IPS-NIHi11 (cell line): Measurements from ENCODE around the gene C6orf163.
A peak's percentile ranks its signal among the peaks of the same experiment; 100 is the strongest.
"Not testable (repeated sequence)": the region's sequence is repeated elsewhere in the genome, so short reads cannot be mapped to it uniquely, and the experiment has no call there.

ENCODE experiments used
- DNase-seq: peaks from one replicate; pipeline ENCODE4 v3.0.0; 2012; ENCODE audit warnings: mixed read lengths, low spot score

C6orf163 gene

DNA sequence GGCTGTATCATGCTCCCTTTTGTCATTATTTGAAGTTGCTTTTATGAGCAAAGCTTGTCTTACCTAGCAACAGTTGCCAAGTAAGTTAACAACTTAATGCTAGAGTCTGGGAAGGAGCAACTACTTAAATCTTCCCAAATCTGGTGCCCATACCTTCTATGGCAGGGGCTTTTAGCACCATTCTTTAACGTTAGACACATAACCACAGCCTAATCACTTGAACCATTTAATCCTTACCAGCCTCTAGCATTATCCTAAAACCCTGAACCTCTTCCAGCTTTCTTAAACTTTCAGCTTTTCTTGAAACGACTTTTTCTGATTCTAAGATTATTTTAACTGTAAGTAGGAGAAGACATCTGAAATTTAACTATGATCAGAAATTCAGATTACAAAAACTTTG, at the start of gene C6orf163:
TSS of gene C6orf163 (plus strand) at position 83 of the 400 bp plus-strand sequence. CDS start at position 370, 287 bp downstream.
- DNase-seq, result no peak

DNA sequence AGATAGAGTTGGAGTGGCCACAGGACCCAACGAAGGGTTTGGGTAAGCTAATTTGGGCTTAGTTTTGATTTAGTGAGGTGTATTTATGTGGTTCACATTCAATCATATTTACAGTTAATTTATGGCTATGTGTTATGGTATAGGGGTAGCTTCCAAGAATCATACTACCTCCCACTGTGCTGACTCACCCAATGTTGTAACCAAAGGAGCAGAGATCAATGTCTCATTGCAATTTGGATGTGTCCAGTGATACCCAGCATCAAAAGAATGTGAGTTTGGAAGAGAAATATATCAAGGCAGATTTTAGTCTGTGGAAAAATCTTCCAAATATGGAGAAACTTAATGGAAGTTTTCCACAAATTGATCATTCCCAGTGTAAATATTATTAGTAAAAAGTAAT, 47.5 kb upstream of the C6orf163 start:
- no peak for DNase-seq

DNA sequence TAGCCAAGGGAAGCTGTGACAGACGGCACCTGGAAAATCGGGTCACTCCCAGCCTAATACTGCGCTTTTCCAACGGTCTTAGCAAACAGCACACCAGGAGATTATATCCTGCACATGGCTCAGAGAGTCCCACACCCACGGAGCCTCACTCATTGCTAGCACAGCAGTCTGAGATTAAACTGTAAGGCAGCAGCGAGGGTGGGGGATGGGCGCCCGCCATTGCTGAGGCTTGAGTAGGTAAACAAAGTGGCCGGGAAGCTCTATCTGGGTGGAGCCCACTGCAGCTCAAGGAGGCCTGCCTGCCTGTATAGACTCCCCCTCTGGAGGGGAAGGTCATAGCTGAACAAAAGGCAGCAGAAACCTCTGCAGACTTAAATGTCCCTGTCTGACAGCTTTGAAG, 43.3 kb upstream of the C6orf163 start:
- not testable (repeated sequence) for DNase-seq

DNA sequence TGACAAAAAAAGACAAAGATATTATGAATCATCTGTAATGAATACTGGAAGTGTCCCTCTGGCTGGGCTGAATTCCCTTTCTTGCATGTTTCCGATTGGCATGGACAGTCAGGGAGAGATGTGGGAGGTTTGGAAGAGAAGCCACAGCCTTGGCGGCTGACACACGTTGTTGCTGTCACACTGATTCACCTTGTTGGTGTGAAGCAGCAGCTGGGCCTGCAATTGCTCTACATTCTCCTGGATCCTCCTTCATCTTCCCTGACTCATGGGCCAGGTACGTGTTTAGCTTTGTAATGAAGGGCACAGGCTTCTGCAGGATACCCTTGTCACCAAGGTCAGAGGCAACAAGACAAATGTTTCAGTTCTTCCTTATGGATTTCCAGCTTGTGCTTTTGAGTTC, 35.6 kb upstream of the C6orf163 start:
- no peak for DNase-seq

DNA sequence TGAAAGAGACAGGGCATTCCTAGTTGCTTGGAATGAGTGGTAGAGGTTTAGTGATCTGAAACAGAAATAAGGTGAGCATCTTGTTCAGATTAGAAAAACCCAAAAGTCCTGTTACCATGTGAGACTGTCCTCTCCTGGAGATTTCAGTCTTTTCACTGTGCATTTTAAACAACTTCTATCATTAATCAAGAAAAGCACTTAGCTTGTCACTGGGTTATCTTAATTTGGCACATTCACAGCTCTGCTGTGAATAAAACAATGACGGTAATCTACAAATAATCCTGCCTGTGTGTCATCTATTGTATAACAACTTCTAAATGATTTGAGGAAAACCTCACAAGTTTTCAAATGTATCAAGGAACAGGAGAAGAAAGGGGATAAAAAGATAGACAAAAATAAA, 31.8 kb upstream of the C6orf163 start:
- no peak for DNase-seq

DNA sequence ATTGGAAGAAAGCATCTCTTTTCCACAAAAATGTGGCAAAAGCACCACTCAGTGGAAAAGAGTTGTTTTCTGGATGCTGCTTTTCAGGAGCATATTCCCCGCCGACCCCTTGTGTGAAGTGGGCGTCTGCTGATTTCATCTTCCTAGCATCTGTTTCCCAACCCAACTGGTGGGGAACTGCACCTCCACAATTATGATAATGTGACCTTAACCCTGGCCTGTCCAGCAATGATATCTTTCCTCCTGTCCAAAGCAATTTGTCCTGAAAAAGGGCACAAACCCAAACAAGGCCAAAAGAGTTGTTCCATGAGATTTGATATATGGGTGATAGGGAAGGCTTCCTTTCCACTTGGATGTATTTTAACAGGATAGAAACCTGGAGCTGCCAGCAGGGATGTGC, 29.5 kb upstream of the C6orf163 start:
- DNase-seq, result no peak

DNA sequence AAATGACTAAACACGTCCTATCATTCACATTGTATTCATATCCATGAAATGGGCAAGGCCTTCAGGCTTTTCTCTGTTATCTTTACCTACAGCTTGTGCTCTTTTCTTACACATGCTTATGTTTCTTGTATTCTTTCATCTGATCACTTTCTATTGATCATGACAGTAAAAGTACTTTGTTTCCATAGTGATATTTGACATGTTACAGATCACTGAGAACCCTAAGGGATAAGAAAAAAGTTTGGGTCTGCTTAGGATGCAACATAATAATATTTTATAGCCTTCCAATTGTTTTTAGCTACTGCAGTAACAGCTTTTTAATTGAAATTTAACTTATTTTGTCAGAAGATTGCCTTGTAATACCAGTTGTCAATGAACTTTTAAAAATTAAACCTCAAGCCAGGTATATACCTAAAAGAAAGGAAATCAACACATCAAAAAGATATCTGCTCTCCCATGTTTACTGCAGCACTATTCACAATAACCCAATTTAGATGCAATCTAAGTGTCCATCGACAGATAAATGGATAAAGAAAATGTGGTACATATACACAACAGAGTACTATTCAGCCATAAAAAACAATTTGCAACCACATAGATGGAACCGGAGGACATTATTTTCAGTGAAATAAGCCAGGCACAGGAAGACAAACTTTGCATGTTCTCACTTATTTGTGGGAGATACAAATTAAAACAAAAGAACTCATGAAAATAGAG, 25.2 kb upstream of the C6orf163 start:
- no peak for DNase-seq

DNA sequence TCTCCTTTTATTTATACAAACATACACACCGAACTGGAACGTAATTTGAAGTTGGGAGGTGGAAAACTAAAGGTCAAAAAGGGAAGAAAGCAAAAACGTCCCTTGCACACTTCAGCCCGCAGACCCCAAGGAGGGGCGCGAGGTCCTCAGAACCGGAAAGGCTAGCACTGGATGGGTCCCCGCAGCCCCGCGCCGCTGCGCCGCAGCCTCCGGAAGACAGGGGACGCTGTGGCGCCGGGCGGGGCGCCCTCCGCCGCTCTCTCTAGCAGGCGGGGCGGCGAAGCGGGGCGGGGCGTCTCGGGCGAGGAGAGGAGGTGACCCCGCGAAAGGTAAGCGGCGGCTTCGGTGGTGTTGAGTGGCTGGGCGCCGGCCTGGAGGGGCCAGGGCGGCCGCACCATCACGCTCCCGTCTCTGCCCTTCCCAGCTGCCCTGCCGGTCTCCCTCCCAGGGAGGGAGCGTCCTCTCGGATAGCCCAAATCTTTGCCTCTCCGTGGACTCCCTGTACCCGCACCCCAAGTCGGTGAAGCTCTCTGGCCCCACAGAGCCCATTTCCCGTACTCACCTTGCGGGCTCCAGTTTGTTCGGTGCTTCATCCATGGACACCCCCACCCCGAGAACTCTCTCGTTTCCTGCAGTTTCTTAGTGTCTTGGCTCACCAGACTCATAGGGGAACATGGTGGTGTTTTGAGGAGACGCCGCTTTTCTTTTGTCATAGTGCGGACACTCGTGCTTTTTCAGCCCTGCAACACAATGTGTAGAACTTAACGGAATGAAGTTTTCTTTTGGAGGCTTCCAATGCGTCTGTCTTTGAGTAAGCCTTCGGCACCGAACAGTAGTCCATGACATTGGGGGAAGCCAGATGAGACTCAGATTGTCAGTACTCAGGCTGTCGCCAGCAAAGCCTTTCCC, 22.1 kb upstream of the C6orf163 start, which contains the start of gene SMIM8:
TSS of gene SMIM8 (plus strand) at position 285 of the 909 bp plus-strand sequence. CDS start 14,444 bp downstream, outside the sequence.
- DNase-seq, result peak; percentile 97

DNA sequence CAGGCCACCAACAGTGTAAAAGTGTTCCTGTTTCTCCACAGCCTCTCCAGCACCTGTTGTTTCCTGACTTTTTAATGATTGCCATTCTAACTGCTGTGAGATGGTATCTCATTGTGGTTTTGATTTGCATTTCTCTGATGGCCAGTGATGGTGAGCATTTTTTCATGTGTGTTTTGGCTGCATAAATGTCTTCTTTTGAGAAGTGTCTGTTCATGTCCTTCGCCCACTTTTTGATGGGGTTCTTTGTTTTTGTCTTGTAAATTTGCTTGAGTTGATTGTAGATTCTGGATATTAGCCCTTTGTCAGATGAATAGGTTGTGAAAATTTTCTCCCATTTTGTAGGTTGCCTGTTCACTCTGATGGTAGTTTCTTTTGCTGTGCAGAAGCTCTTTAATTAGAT, 20.7 kb upstream of the C6orf163 start:
- not testable (repeated sequence) for DNase-seq

DNA sequence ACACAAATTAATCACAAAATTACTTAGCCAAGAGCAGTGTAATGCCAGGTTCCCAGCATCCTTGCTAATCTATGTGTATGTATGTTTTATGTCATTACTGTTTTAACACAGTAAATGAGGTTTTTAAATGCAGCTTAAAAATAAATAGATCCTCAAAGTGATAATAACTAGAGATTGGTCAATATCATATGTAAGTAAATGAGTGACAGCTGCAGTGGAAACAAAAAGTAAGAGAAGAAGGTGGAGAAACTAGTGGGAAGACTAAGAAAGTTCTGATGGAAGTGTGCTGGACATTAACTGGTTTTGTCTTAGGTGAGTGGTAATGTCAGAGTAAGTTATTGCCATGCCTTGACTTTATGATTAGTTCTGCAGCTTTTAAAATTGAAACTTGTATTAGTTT, 13.7 kb upstream of the C6orf163 start:
- no peak for DNase-seq

DNA sequence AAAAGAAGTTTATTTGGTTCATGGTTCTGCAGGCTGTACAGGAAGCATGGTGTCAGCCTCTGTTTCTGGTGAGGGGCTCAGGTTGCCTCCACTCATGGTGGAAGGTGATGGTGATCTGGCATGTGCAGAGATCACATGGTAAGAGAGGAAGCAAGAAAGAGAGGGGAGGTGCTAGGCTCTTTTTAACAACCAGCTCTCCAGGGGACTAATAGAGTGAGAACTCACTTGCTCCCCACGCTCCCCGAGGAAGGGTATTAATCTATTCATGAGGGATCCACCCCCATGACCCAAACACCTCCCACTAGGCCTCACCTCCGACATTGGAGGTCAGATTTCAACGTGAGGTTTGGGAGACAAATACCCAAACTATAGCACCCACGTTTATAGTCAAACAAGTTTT, 11.6 kb upstream of the C6orf163 start:
- DNase-seq, result no peak

DNA sequence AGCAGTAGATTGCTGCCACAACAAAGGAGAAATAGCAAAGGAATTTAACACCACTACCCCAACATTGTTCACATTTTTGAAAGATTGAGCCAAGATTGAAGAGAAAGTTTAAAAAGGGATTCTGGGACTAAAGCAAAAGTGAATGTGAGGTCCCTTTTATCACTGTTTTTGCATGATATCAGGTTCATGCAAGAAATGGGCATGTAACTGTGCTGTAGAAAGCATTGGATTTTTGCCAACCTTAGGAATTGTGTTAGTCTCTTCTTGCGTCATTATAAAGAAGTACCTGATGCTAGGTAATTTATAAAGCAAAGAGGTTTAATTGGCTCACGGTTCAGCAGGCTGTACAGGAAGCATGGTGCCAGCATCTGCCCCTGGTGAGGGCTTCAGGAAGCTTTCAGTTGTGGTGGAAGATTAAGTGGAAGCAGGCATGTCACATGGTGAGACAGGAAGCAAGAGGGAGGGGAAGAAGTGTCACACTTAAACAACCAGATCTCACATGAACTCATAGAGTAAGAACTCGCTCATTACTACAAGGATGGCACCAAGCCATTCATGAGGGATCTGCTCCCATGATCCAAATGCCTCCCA, 10.9 kb upstream of the C6orf163 start:
- DNase-seq, result no peak

DNA sequence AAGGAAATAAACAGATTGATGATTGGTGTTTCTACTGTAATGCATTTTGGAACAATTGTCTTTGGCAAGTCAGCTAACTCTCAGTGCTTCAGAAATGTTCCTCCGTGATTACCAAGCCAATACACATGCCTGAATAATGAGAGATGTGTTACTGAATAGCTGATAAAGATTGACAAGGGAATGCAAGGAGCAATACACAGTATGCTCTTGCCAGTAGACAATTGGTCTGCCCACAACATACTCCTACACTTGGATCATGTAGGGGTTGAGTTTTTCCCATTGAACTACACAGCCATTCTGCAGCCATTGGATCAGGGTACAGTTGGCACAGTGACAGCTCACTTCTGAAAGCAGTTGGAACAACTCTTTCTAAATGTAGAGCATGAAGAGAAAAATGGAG, 9.9 kb upstream of the C6orf163 start:
- no peak for DNase-seq

DNA sequence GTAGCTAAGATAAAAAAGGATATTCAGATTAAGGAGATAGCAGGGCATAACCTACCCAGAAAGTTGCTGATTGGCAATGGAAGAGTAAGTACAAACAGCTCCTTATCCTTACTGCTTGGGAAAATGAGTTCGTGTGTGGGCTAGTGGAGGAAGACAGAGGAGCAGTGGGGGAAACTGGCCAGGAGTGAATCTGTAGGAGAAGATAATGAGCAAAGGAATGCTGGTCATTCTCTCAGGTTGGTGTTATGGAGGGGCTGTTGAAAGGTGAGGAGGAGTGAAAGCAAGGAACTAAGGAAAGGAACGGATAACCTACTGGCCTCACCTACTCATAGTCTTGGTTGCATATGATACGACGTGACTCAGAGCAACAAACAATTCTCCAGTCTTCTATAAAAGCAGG, 8.2 kb upstream of the C6orf163 start:
- peak; percentile 19 for DNase-seq

DNA sequence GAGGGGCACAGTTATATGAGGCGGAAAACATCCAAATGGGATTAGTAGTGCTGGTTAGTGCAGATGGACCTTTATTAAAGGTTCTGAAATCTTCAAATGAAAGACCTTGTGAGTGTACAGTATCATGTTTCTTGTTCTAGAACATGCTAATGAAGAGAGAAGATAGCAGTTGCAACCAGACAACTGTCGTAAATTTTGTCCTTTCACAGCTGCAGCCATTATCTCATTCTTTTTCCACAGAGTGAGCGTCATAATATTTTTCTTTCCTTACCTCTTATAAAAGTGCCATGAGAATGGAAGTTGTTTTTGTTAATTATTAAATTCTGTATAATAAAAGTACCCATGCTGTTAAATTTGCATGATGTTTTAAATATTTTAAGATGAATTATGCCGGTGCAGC, 4.4 kb upstream of the C6orf163 start:
- no peak for DNase-seq

DNA sequence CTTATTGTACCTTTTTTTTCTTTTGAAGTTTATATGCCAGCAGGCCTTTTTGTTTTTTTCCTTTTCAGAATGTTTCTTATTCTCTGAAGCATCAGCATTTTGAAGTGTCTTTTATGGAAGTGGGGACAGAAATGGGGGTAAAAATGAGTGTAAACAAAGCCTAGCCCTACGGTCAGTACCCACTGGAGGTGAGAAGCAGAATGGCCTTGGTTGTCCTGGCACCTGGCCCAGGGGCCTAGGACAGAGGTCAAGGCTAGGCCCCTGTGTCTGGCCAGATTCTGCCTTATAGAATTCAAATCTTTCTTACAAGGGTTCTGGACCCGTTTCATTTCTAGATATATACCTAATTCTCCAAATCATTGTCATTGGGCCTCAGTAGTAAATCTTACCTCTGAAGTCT, 3.5 kb upstream of the C6orf163 start:
- no peak for DNase-seq

DNA sequence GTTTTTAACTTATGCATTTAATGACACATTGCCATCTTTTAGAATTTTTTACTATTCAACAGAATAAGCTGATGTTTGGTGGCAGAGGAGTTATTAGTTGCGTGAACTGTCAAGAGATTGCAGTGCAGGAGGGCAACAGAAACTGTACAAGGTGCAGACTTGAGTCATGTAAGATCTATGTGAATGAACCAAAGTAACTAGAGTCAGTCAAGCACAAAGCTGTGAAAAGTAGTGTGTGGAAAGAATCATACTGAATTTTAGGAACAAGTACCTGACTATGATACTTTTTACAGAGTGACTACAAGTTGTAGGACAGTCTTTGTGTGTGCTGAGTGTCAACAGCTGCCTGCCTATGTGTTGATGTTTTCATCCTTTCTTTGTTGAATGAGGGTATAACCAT, 2.7 kb upstream of the C6orf163 start:
- no peak for DNase-seq

DNA sequence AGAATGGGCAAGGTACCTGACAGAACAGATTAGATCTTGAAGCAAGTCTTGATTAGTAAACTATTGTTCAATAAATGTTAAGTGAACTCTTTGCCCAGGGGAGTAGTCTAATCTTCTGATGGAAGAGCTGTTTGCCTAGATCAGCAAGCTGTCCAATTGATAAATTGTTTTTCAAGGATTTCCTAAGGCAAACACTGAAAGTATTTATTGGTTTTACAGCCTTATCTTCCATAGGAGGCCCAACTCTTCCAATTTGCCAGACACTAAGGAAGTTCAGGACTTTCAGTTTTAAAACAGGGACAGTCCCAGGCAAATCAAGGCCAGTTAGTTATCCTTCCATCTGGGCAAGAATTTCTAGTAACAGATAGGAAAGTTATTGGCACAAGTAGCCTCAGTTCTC, 1.8 kb upstream of the C6orf163 start:
- no peak for DNase-seq

DNA sequence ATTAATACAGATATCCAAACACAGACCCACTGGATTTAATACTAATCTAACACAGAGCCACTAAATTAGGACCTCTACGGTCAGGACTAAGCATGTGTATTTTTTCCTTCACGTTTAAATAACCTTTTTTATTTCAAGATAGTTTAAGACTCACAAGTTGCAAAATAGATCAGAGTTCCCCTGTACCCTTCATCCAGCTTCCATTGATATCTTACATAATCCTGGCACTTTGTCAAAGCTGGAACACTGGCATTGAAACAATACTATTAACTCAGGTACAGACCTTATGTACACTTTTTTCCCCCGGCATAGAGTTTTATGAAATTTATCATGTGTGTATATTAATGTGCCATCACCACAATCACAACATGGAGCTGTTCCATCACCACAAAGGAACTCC, 2.1 kb downstream of the C6orf163 start:
- no peak for DNase-seq

DNA sequence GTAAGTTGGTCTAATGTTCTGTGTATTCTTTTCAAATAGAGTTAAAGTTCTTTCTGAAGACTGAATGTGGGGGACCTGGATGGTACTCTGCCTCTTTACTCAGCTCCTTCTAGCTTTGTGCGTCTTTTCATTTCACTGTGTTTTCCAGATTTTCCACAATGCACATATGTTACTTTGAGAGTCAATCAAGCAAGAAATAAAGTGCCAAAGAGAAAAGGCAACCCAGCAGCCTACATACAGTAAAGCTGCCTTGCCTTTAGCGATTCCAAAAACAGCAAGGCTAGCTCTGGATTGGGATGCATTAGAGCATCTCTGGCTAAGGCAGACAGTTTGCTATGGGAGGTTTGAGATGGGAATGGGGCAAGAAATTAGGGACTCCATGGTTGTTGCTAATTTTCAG, 5.3 kb downstream of the C6orf163 start:
- no peak for DNase-seq

DNA sequence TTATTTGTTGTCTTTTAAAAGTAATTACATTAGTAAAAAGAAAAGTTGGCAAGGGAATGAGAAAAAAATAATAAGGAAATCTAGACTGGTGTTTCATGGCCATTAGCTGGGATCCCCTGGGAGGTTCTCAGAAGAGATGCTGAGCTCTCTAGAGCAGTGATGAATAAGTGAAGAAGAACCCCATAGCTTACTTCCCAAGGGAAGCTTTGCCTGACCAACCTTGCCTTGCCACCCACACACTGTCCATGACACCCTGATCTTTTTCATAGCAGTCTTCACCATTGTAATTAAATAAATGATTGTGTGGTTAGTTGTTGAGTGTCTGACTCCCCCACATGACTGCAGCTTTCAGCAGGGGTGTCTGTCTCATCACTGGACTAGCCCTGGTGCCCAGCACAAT, 5.9 kb downstream of the C6orf163 start:
- DNase-seq, result no peak

DNA sequence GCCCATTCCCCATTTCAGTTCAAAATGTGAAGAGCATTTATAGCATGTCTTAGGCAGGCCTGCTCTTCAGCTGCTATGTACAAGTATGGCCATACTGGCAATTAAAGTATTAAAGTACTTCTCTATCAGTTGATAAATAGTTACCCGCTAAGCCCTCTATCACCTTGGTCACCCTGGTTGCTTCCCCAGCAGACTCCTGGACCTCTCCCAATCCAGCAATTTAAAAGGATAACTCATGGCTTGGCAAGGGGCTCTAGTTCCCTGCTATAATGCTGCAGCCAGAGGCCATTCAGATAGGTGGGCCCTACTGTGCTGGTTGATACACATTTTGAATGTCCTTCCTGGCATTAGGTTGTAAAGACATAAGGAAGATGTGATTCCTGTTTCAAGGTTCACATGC, 7.0 kb downstream of the C6orf163 start:
- no peak for DNase-seq

DNA sequence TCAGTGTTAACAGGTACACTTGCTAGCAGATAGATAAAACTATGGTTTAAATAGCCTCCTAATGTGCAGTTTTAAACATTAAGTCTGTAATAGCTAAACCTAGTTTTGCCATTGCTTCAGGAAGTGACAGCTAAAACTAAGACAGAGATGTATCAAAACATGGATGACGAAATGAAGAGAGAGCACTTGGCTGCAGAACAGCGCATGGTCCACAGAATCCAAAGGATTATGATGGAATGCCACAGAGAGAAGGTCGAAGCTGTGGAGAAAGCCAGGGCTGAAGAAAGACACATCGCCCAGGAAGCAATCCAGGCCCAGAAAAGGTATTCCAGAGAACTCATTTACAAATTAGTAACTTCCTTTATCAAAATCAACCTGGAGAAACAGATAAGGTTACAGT, 11.6 kb downstream of the C6orf163 start:
- DNase-seq, result no peak
